Measurements from ENCODE around the gene ANKRD63. TPM values are rescaled to one million over a fixed set of nuclear protein-coding genes. Genes with fewer than 3 reads are reported as not detected.

Gene ANKRD63
- total RNA-seq, 2 experiments from 2014 or later = 0.17 TPM; not detected in 1

GRCh38 chr15:40243126-40243810 is 39.6 kb downstream of the ANKRD63 start:
- CTCF ChIA-PET = interaction anchor here (0.7 to 1.1 kb wide), 3 partner anchors 30 to 32 kb away, joined by 3 read pairs; no protein-coding TSS in a partner anchor
- POLR2A ChIA-PET = no interaction called here

DNA sequence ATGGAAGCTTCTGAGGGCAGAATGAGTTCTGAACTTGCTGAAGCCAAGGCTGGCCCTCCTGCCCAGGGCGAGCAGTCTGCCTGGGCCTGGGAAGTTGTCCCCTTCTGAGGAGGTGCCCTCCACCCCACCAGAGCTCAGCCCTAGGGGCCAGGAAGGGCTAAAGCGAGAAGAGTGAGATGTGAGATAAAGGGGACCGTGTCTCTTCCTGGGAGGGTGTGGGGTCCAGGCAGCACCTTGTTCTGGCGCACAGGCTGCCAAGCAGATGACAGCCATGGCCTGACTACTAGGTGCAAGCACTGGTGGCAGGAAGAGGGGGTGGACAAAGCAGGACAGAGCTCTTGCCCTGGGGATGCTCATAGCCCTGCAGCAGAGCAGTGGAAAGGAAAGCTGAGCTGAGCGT is 40.3 kb downstream of the ANKRD63 start:
- POLR2A ChIA-PET = interaction anchor here (0.6 kb wide), 1 partner anchor 18 kb away, joined by 4 read pairs; no protein-coding TSS in a partner anchor
- CTCF ChIA-PET = interaction anchor here (0.6 to 1.3 kb wide), 4 partner anchors 25 to 197 kb away, joined by 3 to 5 read pairs (median 4); no protein-coding TSS in a partner anchor

DNA sequence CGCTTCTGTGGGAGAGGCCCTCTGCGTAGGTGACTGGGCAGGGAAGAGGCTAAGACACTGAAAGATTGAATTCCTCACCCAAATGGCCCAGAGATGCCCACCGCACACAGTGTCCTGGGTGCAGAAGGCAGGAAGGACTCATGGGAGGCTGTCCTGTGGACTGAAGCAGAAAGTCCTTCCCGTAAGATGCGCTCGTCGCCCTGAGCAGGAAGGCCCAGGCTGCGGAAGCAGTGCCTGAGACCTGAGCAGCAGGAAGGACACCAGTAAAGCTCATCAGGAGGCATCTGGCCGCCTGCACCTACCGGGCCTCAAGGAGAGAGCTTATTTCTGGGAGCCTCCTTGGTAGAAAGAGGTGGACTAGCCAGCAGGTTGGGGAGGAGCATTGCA is 40.7 kb downstream of the ANKRD63 start:
- ChIA-PET CTCF (interaction anchor here (0.6 to 4.7 kb wide), 5 partner anchors 25 to 196 kb away, joined by 3 to 21 read pairs (median 4); no protein-coding TSS in a partner anchor), POLR2A (interaction anchor here (0.6 kb wide), 1 partner anchor 18 kb away, joined by 4 read pairs; no protein-coding TSS in a partner anchor)

- CTCF ChIA-PET = interaction anchor here (1.0 to 4.7 kb wide), 4 partner anchors 24 to 196 kb away, joined by 3 to 21 read pairs (median 6); no protein-coding TSS in a partner anchor
- POLR2A ChIA-PET = interaction anchor here (0.6 kb wide), 1 partner anchor 17 kb away, joined by 4 read pairs; no protein-coding TSS in a partner anchor
Measured at GRCh38 chr15:40241269-40242212, 41.3 kb downstream of the ANKRD63 start.

DNA sequence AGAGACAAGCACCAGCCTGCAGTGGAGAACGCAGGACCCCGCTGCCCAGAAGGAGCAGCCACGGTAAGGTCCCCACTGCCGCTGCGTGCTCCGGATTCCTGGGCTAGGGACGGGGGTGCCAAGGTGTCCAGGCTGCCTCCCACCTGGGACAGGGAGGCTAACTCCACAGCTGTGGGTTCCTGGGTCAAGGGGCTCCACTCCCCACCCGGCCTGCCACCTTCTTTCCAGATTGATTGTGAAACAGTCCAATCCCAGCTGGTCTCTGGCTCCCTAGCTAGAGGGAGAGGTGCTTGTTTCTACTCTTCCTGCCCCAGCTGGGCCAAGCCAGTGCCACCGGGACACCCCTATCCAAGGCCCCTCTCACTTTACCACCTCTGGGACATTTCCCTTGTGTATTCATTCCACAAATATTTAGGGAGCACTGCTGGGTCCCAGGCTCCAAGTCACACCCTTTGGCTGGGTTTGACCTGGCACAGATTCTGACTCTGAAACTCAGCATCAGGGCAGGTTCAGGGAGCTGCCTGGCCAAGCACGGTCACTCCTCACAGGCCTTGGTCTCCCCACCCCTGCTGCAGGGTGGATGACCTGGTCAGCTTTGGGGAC is 42.1 kb downstream of the ANKRD63 start:
- POLR2A ChIA-PET = no interaction called here

GRCh38 chr15:40239693-40240618 is 42.9 kb downstream of the ANKRD63 start:
- ChIA-PET CTCF (interaction anchor here (0.7 to 4.7 kb wide), 4 partner anchors 35 to 225 kb away, joined by 3 to 21 read pairs (median 6); no protein-coding TSS in a partner anchor), POLR2A (no interaction called here)

More for the DNA sequence above, 42.1 kb downstream of the ANKRD63 start:
- CTCF ChIA-PET = interaction anchor here (0.7 to 4.7 kb wide), 4 partner anchors 34 to 225 kb away, joined by 3 to 21 read pairs (median 6); no protein-coding TSS in a partner anchor

GRCh38 chr15:40239404-40239692 is 43.5 kb downstream of the ANKRD63 start:
- ChIA-PET CTCF (interaction anchor here (2.9 to 4.7 kb wide), 2 partner anchors 35 to 39 kb away, joined by 8 to 21 read pairs; no protein-coding TSS in a partner anchor), POLR2A (no interaction called here)

- POLR2A ChIA-PET = interaction anchor here (0.6 kb wide), 1 partner anchor 21 kb away, joined by 7 read pairs; no protein-coding TSS in a partner anchor
- CTCF ChIA-PET = interaction anchor here (0.6 to 4.7 kb wide), 4 partner anchors 36 to 94 kb away, joined by 3 to 21 read pairs (median 6); no protein-coding TSS in a partner anchor
Measured at GRCh38 chr15:40238532-40239403, 44.1 kb downstream of the ANKRD63 start, which contains the start of gene PAK6. PAK6 (plus strand) TSS chr15:40239063; CDS start chr15:40264786, 25,723 bp downstream.

- ChIA-PET CTCF (no interaction called here), POLR2A (no interaction called here)
Measured at GRCh38 chr15:40235201-40235885, 47.5 kb downstream of the ANKRD63 start.

DNA sequence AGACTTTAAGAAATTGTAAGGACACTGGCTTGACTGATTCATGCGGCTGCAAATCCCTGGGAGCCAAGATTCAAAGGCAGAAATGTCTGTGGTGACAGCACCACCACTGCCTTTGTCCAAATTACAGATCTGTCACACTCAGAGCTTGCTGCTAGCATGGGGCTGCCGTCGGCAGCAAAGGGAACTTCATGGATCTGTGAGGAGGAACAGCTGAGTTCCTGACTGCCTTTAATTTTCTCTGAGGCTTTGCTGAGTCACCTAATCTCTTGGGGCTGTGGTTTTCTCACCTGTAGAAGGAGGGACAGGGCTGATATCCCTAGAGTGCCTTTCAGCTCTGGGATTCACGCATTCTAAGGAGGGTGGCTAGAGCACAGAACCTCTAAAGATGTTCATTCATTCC is 48.1 kb downstream of the ANKRD63 start:
- ChIA-PET CTCF (no interaction called here), POLR2A (no interaction called here)

DNA sequence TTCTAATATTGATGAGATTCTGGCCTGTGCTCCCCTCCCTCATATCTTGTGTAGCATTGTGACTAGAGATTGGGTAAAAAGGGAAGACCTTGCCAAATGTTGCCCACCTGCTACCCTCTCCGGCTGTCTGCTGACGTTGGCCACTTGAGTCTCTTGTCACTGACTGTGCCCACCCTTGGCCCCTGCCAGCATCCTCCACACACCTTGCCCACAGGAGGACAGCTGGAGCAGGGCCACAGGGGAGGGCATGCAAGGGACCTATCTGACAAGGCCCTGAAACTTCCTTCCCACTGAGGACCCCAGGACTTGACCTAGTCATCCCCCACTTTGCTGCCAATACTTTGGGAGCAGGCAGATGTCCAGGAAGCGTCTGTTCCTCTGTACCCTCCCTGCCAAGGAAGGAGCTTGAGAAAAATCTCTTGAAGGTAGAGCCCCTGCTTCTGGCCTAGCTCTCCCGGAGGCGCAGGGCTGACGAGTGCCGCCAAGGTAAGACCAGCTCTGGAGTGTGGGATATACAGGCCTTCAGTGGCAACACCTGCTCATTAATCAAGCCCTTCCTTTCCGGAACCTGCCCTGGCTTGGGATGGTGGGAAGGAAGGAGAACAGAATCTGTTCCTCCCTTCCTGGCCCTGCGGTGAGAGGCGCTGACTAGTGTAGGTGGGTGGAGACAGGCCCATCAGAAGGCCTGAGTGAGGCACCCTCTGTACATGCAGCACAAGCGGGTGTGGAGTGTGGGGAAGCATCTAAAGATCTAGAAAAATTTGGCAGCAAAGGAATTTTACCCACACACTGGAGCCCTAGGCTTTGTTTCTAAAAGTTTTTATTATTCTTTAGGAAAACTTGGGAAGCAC is 48.9 kb downstream of the ANKRD63 start:
- ChIA-PET POLR2A (no interaction called here), CTCF (no interaction called here)

DNA sequence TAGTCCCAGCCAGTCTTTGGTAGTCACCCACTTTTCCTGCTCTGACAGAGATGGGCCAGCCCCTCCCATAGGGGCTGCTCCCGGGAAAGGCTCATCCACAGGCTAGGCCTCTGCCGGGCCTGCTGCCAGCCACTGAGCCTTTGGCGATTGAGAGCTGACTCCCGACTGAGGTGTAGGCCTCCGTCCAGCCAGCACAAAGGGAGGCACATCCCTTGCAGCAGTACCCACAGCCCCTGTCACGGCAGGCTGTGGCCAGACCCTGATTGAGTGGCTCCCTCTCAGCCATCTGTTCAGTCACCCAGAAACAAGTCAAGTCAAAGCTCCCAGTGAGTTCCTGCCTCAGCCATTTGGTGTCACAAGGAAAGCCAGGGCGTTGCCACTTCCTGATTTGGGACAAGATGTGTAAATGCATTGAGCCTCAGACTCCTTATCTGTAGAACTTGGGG is 50.2 kb downstream of the ANKRD63 start:
- ChIA-PET POLR2A (no interaction called here), CTCF (interaction anchor here (1.1 kb wide), 1 partner anchor 15 kb away, joined by 3 read pairs; no protein-coding TSS in a partner anchor)
